HG03354 (cell line): ENCODE results near the gene TTLL9.

Experiments
- ATAC-seq: cut with Tn5 transposase; IDR thresholded peaks from one replicate; pipeline ENCODE4 v1.9.1; 2021; ENCODE audit warnings: mild to moderate bottlenecking; ENCODE audit not compliant: unreplicated experiment, poor library complexity, severe bottlenecking

The TTLL9 gene

GRCh38 chr20:31872406-31872805 is 2.0 kb downstream of the TTLL9 start:
- no peak for ATAC-seq

DNA sequence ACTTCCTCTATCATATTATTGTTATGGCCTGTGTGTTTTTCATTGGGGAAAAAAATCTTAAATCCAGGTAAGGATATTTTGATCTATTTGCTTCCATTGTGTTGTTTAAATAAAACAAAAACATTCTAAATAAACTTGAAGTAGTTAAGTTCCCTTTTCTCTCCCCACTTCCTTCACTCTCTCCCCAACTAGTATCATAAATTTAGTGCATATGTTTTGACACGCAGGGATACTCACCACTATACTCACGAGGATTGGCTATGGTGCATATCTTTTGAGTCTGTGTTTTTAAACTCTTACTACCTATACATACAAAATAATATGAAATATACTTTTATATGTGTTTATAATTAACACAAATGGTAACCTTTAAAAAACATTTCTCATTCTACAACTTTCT is 5.2 kb downstream of the TTLL9 start:
- no peak for ATAC-seq

GRCh38 chr20:31877684-31878083 is 7.2 kb downstream of the TTLL9 start:
- ATAC-seq, result no peak

- ATAC-seq, result peak; percentile 88
Observed at GRCh38 chr20:31879143-31879987, 8.9 kb downstream of the TTLL9 start.

DNA sequence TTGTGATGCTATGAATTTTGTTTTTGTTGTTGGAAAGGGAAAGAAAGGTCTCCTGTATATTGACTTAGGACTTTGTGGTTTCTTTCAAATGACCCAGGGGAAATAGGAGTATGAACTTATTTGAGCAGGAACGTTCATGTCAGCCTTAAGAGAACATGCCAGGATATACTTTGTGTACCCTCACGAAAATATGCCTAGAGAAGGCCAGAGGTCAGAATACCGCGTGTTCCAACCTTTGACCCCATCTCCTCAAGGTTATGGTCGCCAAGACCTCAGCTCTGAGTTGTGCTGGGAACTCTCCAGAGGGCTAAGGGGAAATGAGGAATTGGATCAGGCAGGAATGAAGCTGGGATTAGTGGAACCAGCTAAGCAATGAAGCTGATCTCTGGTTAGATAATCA is 11.5 kb downstream of the TTLL9 start:
- ATAC-seq, result no peak

- no peak for ATAC-seq
Observed at GRCh38 chr20:31883829-31884228, 13.4 kb downstream of the TTLL9 start.

- no peak for ATAC-seq
Observed at GRCh38 chr20:31890646-31891045, 20.2 kb downstream of the TTLL9 start.

GRCh38 chr20:31894980-31895675 is 24.7 kb downstream of the TTLL9 start:
- peak; percentile 98 for ATAC-seq

DNA sequence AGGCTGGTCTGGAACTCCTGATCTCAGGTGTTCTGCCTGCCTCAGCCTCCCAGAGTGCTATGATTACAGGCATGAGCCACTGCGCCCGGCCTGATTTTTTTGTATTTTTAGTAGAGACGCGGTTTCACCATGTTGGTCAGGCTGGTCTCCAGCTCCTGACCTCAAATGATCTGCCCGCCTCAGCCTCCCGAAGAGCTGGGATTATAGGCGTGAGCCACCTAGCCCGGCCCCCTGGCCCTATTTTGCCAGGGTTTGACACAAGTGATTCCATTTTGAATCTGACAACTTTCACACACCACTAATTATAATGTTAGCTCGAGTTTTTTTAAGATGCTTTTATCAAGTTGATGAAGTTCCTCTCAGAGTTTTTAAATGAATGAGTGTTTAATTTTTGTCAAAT is 25.6 kb downstream of the TTLL9 start:
- no peak for ATAC-seq

GRCh38 chr20:31897541-31897940 is 27.1 kb downstream of the TTLL9 start:
- ATAC-seq, result no peak

GRCh38 chr20:31901615-31902014 is 31.2 kb downstream of the TTLL9 start:
- ATAC-seq, result no peak

- ATAC-seq, result no peak
Observed at GRCh38 chr20:31903627-31904386, 33.4 kb downstream of the TTLL9 start.

- no peak for ATAC-seq
Observed at GRCh38 chr20:31906001-31906400, 35.6 kb downstream of the TTLL9 start.

- ATAC-seq, result no peak
Observed at GRCh38 chr20:31907046-31907445, 36.6 kb downstream of the TTLL9 start.

DNA sequence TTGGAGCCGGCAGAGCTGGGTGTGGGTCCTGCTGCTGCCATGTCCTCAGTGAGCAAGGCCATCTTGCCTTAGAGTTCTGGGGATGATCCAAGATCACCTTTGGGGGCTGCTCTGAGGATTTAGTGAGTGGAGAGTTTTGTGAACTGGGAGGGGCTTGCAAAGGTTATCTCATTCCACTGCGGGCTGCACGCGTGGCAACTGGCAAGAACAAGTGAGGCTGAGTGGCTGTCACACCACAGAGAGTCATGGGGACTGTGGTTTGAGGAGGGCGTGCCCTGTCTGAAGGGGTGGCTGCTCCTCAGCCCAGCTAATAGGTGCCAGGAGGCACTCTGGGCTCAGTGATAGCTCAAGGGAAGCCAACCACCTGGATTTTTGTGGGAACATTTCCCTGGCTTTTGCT is 37.6 kb downstream of the TTLL9 start:
- ATAC-seq, result no peak

DNA sequence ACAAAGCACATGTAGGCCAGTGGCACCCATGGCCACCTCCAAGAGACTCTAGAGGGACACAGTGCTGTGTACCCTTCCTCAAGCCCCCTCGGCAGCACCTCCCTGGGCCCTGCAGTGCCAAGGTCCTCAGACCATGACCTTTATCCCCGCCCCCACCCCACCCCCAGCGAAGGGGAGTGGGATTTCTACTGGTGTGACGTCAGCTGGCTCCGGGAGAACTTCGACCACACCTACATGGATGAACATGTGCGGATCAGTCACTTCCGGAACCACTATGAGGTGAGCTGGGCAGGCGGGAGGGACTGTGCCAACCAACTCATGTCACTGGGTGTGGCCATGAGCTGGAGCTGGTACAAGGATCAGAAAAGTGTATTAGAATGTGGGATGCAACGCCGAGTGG is 38.0 kb downstream of the TTLL9 start:
- no peak for ATAC-seq

DNA sequence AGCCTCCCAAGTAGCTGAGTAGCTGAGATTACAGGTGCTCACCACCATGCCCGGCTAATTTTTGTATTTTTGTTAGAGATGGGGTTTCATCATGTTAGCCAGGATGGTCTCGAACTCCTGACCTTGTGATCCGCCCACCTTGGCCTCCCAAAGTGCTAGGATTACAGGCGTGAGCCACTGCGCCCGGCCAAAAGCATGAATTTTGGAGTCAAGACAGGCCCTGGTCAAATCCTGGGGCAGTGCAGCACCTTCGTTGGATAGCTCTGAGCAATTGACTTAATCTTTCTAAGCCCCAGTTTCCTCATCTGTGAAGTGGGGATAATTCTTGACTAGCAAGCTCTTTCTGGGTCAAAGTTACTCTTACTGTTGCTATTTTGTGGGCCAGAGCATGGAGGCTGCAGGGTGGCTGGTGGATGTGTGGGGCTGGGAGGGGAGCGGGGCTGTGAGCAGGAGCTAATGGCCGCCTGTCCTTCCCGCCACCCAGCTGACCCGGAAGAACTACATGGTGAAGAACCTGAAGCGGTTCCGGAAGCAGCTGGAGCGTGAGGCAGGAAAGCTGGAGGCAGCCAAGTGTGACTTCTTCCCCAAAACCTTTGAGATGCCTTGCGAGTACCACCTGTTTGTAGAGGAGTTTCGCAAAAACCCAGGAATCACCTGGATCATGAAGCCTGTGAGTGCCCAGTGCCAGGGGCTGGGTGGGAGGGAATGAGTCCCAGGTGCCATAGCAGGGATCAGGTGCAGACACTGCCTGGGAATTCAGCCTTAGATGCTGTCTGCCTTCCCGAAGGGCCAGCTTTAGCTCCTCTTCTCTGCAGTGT is 39.0 kb downstream of the TTLL9 start:
- ATAC-seq, result no peak

DNA sequence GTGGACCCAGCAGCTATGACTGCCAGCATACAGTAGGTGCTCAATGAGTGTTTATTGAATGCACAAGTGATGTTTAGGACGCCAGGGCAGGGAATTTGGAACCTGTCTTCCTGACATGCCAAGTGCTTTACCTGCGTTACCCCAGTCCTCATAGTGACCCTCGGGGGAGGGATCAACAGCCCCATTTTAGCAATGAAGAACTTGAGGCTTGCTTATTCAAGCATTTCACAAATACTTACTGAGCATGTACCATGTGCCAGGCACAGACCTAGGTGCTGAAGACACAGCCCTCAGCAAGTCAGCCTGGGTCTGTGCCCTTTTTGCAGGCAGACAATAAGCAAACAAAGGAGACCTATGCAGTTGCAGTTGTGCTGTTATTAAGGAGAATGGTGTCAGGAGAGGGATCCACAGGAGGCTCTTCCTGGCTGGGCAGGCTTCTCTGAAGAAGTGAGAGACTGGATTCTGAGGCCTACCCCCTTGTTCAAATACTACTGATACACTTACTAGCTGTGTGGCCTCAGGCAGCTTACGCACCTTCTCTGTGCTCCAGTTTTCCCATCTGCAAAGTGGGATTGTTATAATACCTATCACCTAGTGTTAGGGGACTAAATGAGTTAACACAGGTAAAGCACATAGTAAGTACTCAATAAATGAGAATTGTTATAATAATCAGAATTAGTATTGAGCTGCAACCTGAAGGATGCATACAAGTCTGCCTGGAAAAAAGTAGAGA is 39.8 kb downstream of the TTLL9 start:
- ATAC-seq, result no peak
